ENCODE measurements around the gene CCDC8.
"Not testable (repeated sequence)": the region's sequence is repeated elsewhere in the genome, so short reads cannot be mapped to it uniquely, and the experiment has no call there.

DNA sequence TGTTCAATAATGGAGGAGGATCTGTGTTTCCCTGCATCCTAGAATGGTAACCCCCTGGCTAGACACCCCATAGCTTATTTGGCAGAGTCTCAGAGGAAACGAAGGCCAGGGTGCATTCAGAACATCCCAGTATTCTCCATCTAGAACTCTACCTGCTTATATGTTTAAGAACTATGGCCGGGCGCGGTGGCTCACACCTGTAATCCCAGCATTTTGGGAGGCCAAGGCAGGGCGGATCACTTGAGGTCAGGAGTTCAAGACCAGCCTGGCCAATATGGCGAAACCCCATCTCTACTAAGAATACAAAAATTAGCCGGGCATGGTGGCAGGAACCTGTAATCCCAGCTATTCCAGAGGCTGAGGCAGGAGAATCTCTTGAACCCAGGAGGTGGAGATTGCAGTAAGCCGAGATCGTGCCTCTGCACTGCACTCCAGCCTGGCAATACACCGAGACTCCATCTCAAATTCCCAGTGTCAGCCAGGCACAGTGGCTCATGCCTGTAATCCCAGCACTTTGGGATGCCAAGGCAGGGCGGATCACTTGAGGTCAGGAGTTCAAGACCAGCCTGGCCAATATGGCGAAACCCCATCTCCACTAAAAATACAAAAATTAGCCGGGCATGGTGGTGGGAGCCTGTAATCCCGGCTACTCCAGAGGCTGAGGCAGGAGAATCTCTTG, 15.4 kb downstream of the CCDC8 start:
- not testable (repeated sequence) for TF ChIP-seq POLR2A, CTCF, POLR2AphosphoS5 (IDR thresholded peaks at IDR 0.05)
